ENCODE data around the gene MYH13.
"Not testable (repeated sequence)": the region's sequence is repeated elsewhere in the genome, so short reads cannot be mapped to it uniquely, and the experiment has no call there.

MYH13 gene

DNA sequence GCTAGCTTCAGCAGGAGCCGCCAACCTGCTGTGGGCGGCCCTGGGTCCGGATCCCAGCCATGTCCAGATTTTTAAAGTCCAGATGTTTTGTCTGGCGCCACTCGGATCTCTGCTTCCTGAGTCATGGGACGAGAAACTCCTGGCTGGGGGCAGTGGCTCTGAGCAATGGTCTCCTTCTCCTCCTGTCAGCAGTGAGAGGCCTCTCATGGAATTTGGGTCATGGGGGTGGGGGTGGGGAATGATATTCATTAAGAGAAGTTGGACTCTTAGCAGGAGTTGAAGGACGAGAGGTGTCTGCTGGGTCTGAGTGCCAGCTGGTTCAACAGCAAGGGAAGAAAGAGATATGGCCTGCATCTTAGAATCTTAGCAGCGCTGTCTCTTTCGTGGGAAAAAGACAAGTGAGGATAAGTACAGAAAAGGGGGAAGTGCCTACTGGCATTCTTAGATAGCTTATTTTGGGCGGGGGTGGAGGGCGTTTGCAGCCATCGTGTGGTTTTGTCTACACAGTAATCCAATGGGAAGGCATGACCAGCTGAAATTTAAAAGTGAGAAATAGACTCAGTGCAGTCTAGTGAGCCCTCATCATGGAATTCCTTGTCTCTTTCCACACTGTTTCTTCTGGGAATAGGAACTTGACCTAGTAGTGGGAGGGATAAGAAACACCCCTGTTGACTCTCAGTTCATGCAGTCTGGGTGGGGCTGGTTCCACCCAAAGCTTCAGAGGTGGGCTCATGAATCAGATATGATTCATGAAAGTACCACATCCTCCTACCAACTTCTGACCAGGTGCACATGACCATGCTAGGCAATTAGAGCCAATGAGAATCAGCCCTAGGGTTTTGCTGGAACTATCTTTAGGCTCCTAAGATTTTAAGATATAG, 80.5 kb downstream of the MYH13 start:
- H3K9me3 ChIP-seq (replicated peaks; ENCODE audit: insufficient read depth, low read length) = no peaks in the 10 kb centered on the region
- no peak overlapping the region for H2AFZ ChIP-seq (ENCODE audit: low read length)
- H3K27ac ChIP-seq (ENCODE audit: low read length) = no peak overlapping the region
- no peaks in the 10 kb centered on the region for H3K9me2 ChIP-seq (replicated peaks; ENCODE audit: insufficient read depth, low read length)
- H3K9ac ChIP-seq (ENCODE audit: low read length) = peak overlapping the region; percentile 26; the same call in 1 of the 2 replicates
- H3K4me2 ChIP-seq (ENCODE audit: low read depth, low read length) = peak overlapping the region; percentile 37
- H3K36me3 ChIP-seq (replicated peaks; ENCODE audit: insufficient read depth, low read length) = no peaks in the 10 kb centered on the region
- H3K4me3 ChIP-seq (ENCODE audit: low read length) = peak overlapping the region; percentile 39
- H3K27me3 ChIP-seq (replicated peaks; ENCODE audit: insufficient read depth, low read length) = no peaks in the 10 kb centered on the region
- H3F3A ChIP-seq (ENCODE audit: insufficient read depth, low read length) = no peaks in the 10 kb centered on the region
- H3K79me2 ChIP-seq (ENCODE audit: low read length) = peaks cover 15% of the 10 kb centered on the region; the same call in 1 of the 2 replicates
- H4K20me1 ChIP-seq (ENCODE audit: insufficient read depth, low read length) = no peaks in the 10 kb centered on the region
- no peak for TF ChIP-seq CTCF (IDR thresholded peaks at IDR 0.05; ENCODE audit: low read length)
- no peak for TF ChIP-seq EZH2phosphoT487 (IDR thresholded peaks at IDR 0.05; ENCODE audit: low read length)
- TF ChIP-seq EZH2 (optimal IDR thresholded peaks at IDR 0.05; ENCODE audit: low read depth, low read length) = no peak
- no peaks in the 10 kb centered on the region for H3K4me1 ChIP-seq (ENCODE audit: low read length)
- no peak for DNase-seq

- not testable (repeated sequence) for H3K4me1 ChIP-seq (ENCODE audit: low read length); DNase-seq; H3F3A ChIP-seq (ENCODE audit: insufficient read depth, low read length); H3K27ac ChIP-seq (ENCODE audit: low read length); H3K36me3 ChIP-seq (replicated peaks; ENCODE audit: insufficient read depth, low read length); H3K9me2 ChIP-seq (replicated peaks; ENCODE audit: insufficient read depth, low read length); H3K27me3 ChIP-seq (replicated peaks; ENCODE audit: insufficient read depth, low read length); H4K20me1 ChIP-seq (ENCODE audit: insufficient read depth, low read length); H3K9me3 ChIP-seq (replicated peaks; ENCODE audit: insufficient read depth, low read length)
- H3K4me2 ChIP-seq (ENCODE audit: low read depth, low read length) = 0 out of 2 replicates have a peak overlapping the region, but pooled peaks have one; percentile 7
- H2AFZ ChIP-seq (ENCODE audit: low read length) = 0 out of 2 replicates have a peak overlapping the region, but pooled peaks have one; percentile 8
- H3K9ac ChIP-seq (ENCODE audit: low read length) = peak overlapping the region; percentile 26; the same call in 1 of the 2 replicates
- H3K4me3 ChIP-seq (ENCODE audit: low read length) = peak overlapping the region; percentile 39
- H3K79me2 ChIP-seq (ENCODE audit: low read length) = peaks cover 13% of the 10 kb centered on the region; the same call in 1 of the 2 replicates
Observed at GRCh38 chr17:10291576-10291975, 81.2 kb downstream of the MYH13 start.

GRCh38 chr17:10290041-10290440, 82.8 kb downstream of the MYH13 start:
- H3K9me2 ChIP-seq (replicated peaks; ENCODE audit: insufficient read depth, low read length) = no peaks in the 10 kb centered on the region
- no peak for DNase-seq

More at GRCh38 chr17:10290041-10290440, 82.8 kb downstream of the MYH13 start:
- no peaks in the 10 kb centered on the region for H3K4me1 ChIP-seq (ENCODE audit: low read length)
- H3F3A ChIP-seq (ENCODE audit: insufficient read depth, low read length) = no peaks in the 10 kb centered on the region
- H4K20me1 ChIP-seq (ENCODE audit: insufficient read depth, low read length) = no peaks in the 10 kb centered on the region
- TF ChIP-seq EZH2 (optimal IDR thresholded peaks at IDR 0.05; ENCODE audit: low read depth, low read length) (no peak), EZH2phosphoT487 (IDR thresholded peaks at IDR 0.05; ENCODE audit: low read length) (no peak), CTCF (IDR thresholded peaks at IDR 0.05; ENCODE audit: low read length) (no peak)
- no peak overlapping the region for H3K4me3 ChIP-seq (ENCODE audit: low read length)
- H3K27me3 ChIP-seq (replicated peaks; ENCODE audit: insufficient read depth, low read length) = no peaks in the 10 kb centered on the region
- H3K36me3 ChIP-seq (replicated peaks; ENCODE audit: insufficient read depth, low read length) = no peaks in the 10 kb centered on the region
- H3K9ac ChIP-seq (ENCODE audit: low read length) = no peak overlapping the region
- H3K79me2 ChIP-seq (ENCODE audit: low read length) = peaks cover 3% of the 10 kb centered on the region; the same call in 1 of the 2 replicates
- H3K4me2 ChIP-seq (ENCODE audit: low read depth, low read length) = no peak overlapping the region
- no peak overlapping the region for H3K27ac ChIP-seq (ENCODE audit: low read length)
- H3K9me3 ChIP-seq (replicated peaks; ENCODE audit: insufficient read depth, low read length) = no peaks in the 10 kb centered on the region
- H2AFZ ChIP-seq (ENCODE audit: low read length) = no peak overlapping the region
